Trophoblast cell (in vitro differentiated cells and primary cell): ENCODE measurements around the gene HAPSTR1.

ENCODE experiments used
- DNase-seq, 2 donors: peaks; one replicate each; pipeline ENCODE4 v3.0.0-alpha.2; 2016
- H2AFZ ChIP-seq: 2 replicates; pipeline ENCODE4 v1.6.1; 2013; ENCODE audit warnings: low read length, moderate library complexity, mild to moderate bottlenecking; ENCODE audit not compliant: insufficient read depth, poor library complexity
- H2AK5ac ChIP-seq: 2 replicates; pipeline ENCODE4 v1.6.1; 2013; ENCODE audit warnings: mild to moderate bottlenecking, low read length
- H2BK120ac ChIP-seq: 2 replicates; pipeline ENCODE4 v1.6.1; 2013; ENCODE audit warnings: low read length, mild to moderate bottlenecking, moderate library complexity; ENCODE audit not compliant: insufficient read depth, poor library complexity
- H2BK12ac ChIP-seq: 2 replicates; pipeline ENCODE4 v1.6.1; 2013; ENCODE audit warnings: mild to moderate bottlenecking, low read length, moderate library complexity
- H2BK5ac ChIP-seq: 2 replicates; pipeline ENCODE4 v1.6.1; 2013; ENCODE audit warnings: low read length, low read depth, moderate library complexity, mild to moderate bottlenecking; ENCODE audit not compliant: poor library complexity
- H3K14ac ChIP-seq: 2 replicates; pipeline ENCODE4 v1.6.1; 2013; ENCODE audit warnings: mild to moderate bottlenecking, low read length
- H3K18ac ChIP-seq: 2 replicates; pipeline ENCODE4 v1.6.1; 2013; ENCODE audit warnings: mild to moderate bottlenecking, low read length
- H3K23ac ChIP-seq: 2 replicates; pipeline ENCODE4 v1.6.1; 2013; ENCODE audit warnings: low read length
- H3K27ac ChIP-seq: 2 replicates; pipeline ENCODE4 v1.5.1; 2013; ENCODE audit warnings: low read depth, mild to moderate bottlenecking, inconsistent platforms, low read length, moderate library complexity
- H3K27me3 ChIP-seq: 2 replicates; pipeline ENCODE4 v1.6.1; 2013; ENCODE audit warnings: inconsistent platforms, mild to moderate bottlenecking, low read length, moderate library complexity; ENCODE audit not compliant: insufficient read depth
- H3K36me3 ChIP-seq, 2 experiments: 1 replicate in 1 of 2; 2 replicates in 1 of 2; pipeline ENCODE4 v1.6.1; 2013; ENCODE audit warnings: low read length in 2 of 2, mild to moderate bottlenecking in 2 of 2, moderate library complexity in 1 of 2; ENCODE audit not compliant: insufficient read depth in 2 of 2, control insufficient read depth in 1 of 2
- H3K4ac ChIP-seq: 2 replicates; pipeline ENCODE4 v1.6.1; 2013; ENCODE audit warnings: low read depth, mild to moderate bottlenecking, low read length, moderate library complexity
- H3K4me1 ChIP-seq, 2 experiments: 1 replicate in 1 of 2; 2 replicates in 1 of 2; pipeline ENCODE4 v1.6.1; 2013; ENCODE audit warnings: low read length in 2 of 2, mild to moderate bottlenecking in 2 of 2, moderate library complexity in 1 of 2; ENCODE audit not compliant: insufficient read depth in 2 of 2, control insufficient read depth in 1 of 2
- H3K4me2 ChIP-seq: 2 replicates; pipeline ENCODE4 v1.6.1; 2013; ENCODE audit warnings: inconsistent platforms, mild to moderate bottlenecking, low read length, moderate library complexity
- H3K4me3 ChIP-seq: 2 replicates; pipeline ENCODE4 v1.5.1; 2013; ENCODE audit warnings: mild to moderate bottlenecking, low read depth, low read length, inconsistent platforms
- H3K79me1 ChIP-seq: one replicate; pipeline ENCODE4 v1.6.1; 2013; ENCODE audit warnings: low read length
- H3K79me2 ChIP-seq: 2 replicates; pipeline ENCODE4 v1.6.1; 2013; ENCODE audit warnings: low read length, mild to moderate bottlenecking; ENCODE audit not compliant: control insufficient read depth, insufficient read depth, poor library complexity
- H3K9ac ChIP-seq: 2 replicates; pipeline ENCODE4 v1.6.1; 2013; ENCODE audit warnings: mild to moderate bottlenecking, low read length
- H3K9me3 ChIP-seq: 2 replicates; pipeline ENCODE4 v1.6.1; 2013; ENCODE audit warnings: low read depth, mild to moderate bottlenecking, control low read depth, inconsistent platforms, low read length; ENCODE audit not compliant: insufficient read depth
- H4K12ac ChIP-seq: 2 replicates; pipeline ENCODE4 v1.6.1; 2013; ENCODE audit warnings: low read depth, mild to moderate bottlenecking, low read length, moderate library complexity
- H4K8ac ChIP-seq: 2 replicates; pipeline ENCODE4 v1.6.1; 2013; ENCODE audit warnings: low read depth, mild to moderate bottlenecking, low read length, moderate library complexity
- H4K91ac ChIP-seq: one replicate; pipeline ENCODE4 v1.6.1; 2013; ENCODE audit warnings: low read depth, mild to moderate bottlenecking, low read length, moderate library complexity
- WGBS: extraction: QIAGEN DNeasy Blood & Tissue Kit; methylation state at CpG from one replicate; pipeline ENCODE4 v1.1.7; 2013; ENCODE audit warnings: missing lambda C conversion rate; ENCODE audit not compliant: insufficient read length, insufficient coverage; ENCODE audit errors: extremely low coverage; 5-methylcytosine and 5-hydroxymethylcytosine counted together

The HAPSTR1 gene

GRCh38 chr16:9122969-9123368 lies 31.5 kb downstream of the HAPSTR1 start:
- Histone ChIP-seq H4K91ac (no peak overlapping the region), H3K79me2 (peaks cover 2% of the 10 kb centered on the region)
- no CpG with 5 or more reads among the region's 2 CpGs for WGBS

GRCh38 chr16:9123401-9123800 lies 32.0 kb downstream of the HAPSTR1 start:
- no peak overlapping the region for H3K23ac ChIP-seq
- peaks cover 8% of the 10 kb centered on the region for H3K79me1 ChIP-seq
- H3K9me3 ChIP-seq, result peaks cover 3% of the 10 kb centered on the region
- DNase-seq, result no peak
- H3K4me3 ChIP-seq, result no peak overlapping the region
- H3K14ac ChIP-seq, result no peak overlapping the region
- no peak overlapping the region for H3K4me2 ChIP-seq
- no peak overlapping the region for H3K27ac ChIP-seq
- peaks cover 26 to 27% of the 10 kb centered on the region in 2 experiments for H3K4me1 ChIP-seq
- peaks cover 2% of the 10 kb centered on the region for H3K79me2 ChIP-seq
- no peak overlapping the region for H4K8ac ChIP-seq
- H4K91ac ChIP-seq, result no peak overlapping the region
- H3K18ac ChIP-seq, result no peak overlapping the region
- H2BK5ac ChIP-seq, result no peak overlapping the region
- H3K36me3 ChIP-seq, result peaks cover 28 to 36% of the 10 kb centered on the region in 2 experiments
- no peak overlapping the region for H2AK5ac ChIP-seq
- no peak overlapping the region for H3K4ac ChIP-seq
- H2BK120ac ChIP-seq, result no peak overlapping the region
- no CpG with 5 or more reads among the region's 7 CpGs for WGBS
- no peak overlapping the region for H2BK12ac ChIP-seq
- no peak overlapping the region for H4K12ac ChIP-seq
- H3K9ac ChIP-seq, result no peak overlapping the region
- no peaks in the 10 kb centered on the region for H3K27me3 ChIP-seq
- H2AFZ ChIP-seq, result no peak overlapping the region

More at GRCh38 chr16:9122969-9123368, 31.5 kb downstream of the HAPSTR1 start:
- H2AK5ac ChIP-seq, result no peak overlapping the region
- H3K36me3 ChIP-seq, result peaks cover 28 to 36% of the 10 kb centered on the region in 2 experiments
- H2BK12ac ChIP-seq, result no peak overlapping the region
- no peak overlapping the region for H3K14ac ChIP-seq
- H3K23ac ChIP-seq, result no peak overlapping the region
- no peak overlapping the region for H3K27ac ChIP-seq
- peaks cover 3% of the 10 kb centered on the region for H3K9me3 ChIP-seq
- H3K79me1 ChIP-seq, result peaks cover 7% of the 10 kb centered on the region
- H4K12ac ChIP-seq, result no peak overlapping the region
- H3K4me1 ChIP-seq, result peaks cover 21 to 23% of the 10 kb centered on the region in 2 experiments
- no peak overlapping the region for H2BK120ac ChIP-seq
- no peak overlapping the region for H3K4ac ChIP-seq
- H3K18ac ChIP-seq, result no peak overlapping the region
- H2AFZ ChIP-seq, result no peak overlapping the region
- H3K4me3 ChIP-seq, result no peak overlapping the region
- H3K4me2 ChIP-seq, result no peak overlapping the region
- DNase-seq, result no peak
- H3K27me3 ChIP-seq, result no peaks in the 10 kb centered on the region
- no peak overlapping the region for H2BK5ac ChIP-seq
- no peak overlapping the region for H3K9ac ChIP-seq
- H4K8ac ChIP-seq, result no peak overlapping the region

- Histone ChIP-seq H3K79me2 (peaks cover 2% of the 10 kb centered on the region), H3K9me3 (peaks cover 3% of the 10 kb centered on the region), H2BK120ac (no peak overlapping the region), H2BK12ac (no peak overlapping the region), H2BK5ac (no peak overlapping the region), H2AK5ac (no peak overlapping the region), H2AFZ (no peak overlapping the region), H3K27ac (no peak overlapping the region), H3K4me3 (no peak overlapping the region), H3K79me1 (peaks cover 8% of the 10 kb centered on the region), H3K9ac (no peak overlapping the region), H4K12ac (no peak overlapping the region), H4K8ac (no peak overlapping the region), H3K23ac (no peak overlapping the region), H3K18ac (no peak overlapping the region), H3K27me3 (no peaks in the 10 kb centered on the region), H4K91ac (no peak overlapping the region), H3K36me3 (peaks cover 28 to 36% of the 10 kb centered on the region in 2 experiments), H3K4me2 (no peak overlapping the region), H3K4me1 (peaks cover 27 to 32% of the 10 kb centered on the region in 2 experiments), H3K4ac (no peak overlapping the region), H3K14ac (no peak overlapping the region)
- peak; percentile 29 to 38 for DNase-seq
- WGBS, result no CpG with 5 or more reads among the region's 5 CpGs
Observed at GRCh38 chr16:9123871-9124270, 32.4 kb downstream of the HAPSTR1 start.

- Histone ChIP-seq H2AK5ac (no peak overlapping the region), H3K27me3 (no peaks in the 10 kb centered on the region), H3K18ac (no peak overlapping the region), H3K4me1 (peaks cover 27 to 32% of the 10 kb centered on the region in 2 experiments), H3K4ac (no peak overlapping the region), H2BK12ac (no peak overlapping the region), H3K4me2 (no peak overlapping the region), H2BK120ac (no peak overlapping the region), H3K4me3 (no peak overlapping the region), H4K91ac (no peak overlapping the region), H2AFZ (no peak overlapping the region), H3K79me1 (peaks cover 8% of the 10 kb centered on the region), H3K9ac (no peak overlapping the region), H3K27ac (no peak overlapping the region), H4K12ac (no peak overlapping the region), H3K23ac (no peak overlapping the region), H3K79me2 (peaks cover 2% of the 10 kb centered on the region), H3K14ac (no peak overlapping the region), H2BK5ac (no peak overlapping the region), H3K9me3 (peaks cover 3% of the 10 kb centered on the region), H4K8ac (no peak overlapping the region), H3K36me3 (peaks cover 28 to 36% of the 10 kb centered on the region in 2 experiments)
- WGBS, result no CpG with 5 or more reads among the region's 7 CpGs
- no peak for DNase-seq
Observed at GRCh38 chr16:9124444-9124843, 33.0 kb downstream of the HAPSTR1 start.
